ENCODE data around the gene CDY1B.
"Not testable (repeated sequence)": the region's sequence is repeated elsewhere in the genome, so short reads cannot be mapped to it uniquely, and the experiment has no call there.

The CDY1B gene

DNA sequence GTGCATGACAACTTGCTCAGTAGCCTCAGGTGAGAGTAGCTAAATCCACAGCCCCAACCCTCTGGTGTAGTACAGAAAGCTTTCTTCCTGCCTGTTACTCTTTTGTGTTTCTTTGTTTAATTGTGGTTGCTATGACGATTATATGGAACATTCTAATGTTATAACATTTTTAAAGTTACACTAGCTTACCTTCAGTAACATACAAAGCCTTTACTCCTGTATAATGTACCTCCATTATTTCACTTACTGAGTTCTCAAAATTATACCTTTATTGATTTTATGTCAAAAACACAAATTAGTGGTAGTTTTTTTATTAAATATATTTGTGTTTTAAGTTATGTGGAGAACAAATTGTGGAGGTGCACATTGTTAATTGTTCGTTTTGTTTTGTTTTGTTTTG, at the start of gene CDY1B:
Gene CDY1B (minus strand): TSS at position 101 of the 400 bp plus-strand sequence. CDS start 331 bp downstream, outside the sequence.
- not testable (repeated sequence) for H3K9me3 ChIP-seq (ENCODE audit: low read length); H3K4me1 ChIP-seq (ENCODE audit: insufficient read depth, low read length); H3K4me3 ChIP-seq (ENCODE audit: low read depth in 1 of 2, low read length in 2 of 2); H3K36me3 ChIP-seq (ENCODE audit: insufficient read depth, low read length); H3K27ac ChIP-seq (ENCODE audit: low read depth, low read length); H3K27me3 ChIP-seq (ENCODE audit: control insufficient read depth in 1 of 2, insufficient read depth in 2 of 2, low read length in 2 of 2); H3K9ac ChIP-seq (ENCODE audit: low read length)

GRCh38 chrY:24049525-24049924, 1.7 kb upstream of the CDY1B start:
- not testable (repeated sequence) for H3K4me1 ChIP-seq (ENCODE audit: insufficient read depth, low read length); H3K9ac ChIP-seq (ENCODE audit: low read length); H3K27ac ChIP-seq (ENCODE audit: low read depth, low read length); H3K27me3 ChIP-seq (ENCODE audit: control insufficient read depth in 1 of 2, insufficient read depth in 2 of 2, low read length in 2 of 2); H3K9me3 ChIP-seq (ENCODE audit: low read length); H3K36me3 ChIP-seq (ENCODE audit: insufficient read depth, low read length); H3K4me3 ChIP-seq (ENCODE audit: low read depth in 1 of 2, low read length in 2 of 2)

- not testable (repeated sequence) for H3K27ac ChIP-seq (ENCODE audit: low read depth, low read length); H3K4me3 ChIP-seq (ENCODE audit: low read depth in 1 of 2, low read length in 2 of 2); H3K9ac ChIP-seq (ENCODE audit: low read length); H3K36me3 ChIP-seq (ENCODE audit: insufficient read depth, low read length); H3K4me1 ChIP-seq (ENCODE audit: insufficient read depth, low read length); H3K27me3 ChIP-seq (ENCODE audit: control insufficient read depth in 1 of 2, insufficient read depth in 2 of 2, low read length in 2 of 2); H3K9me3 ChIP-seq (ENCODE audit: low read length)
These were observed 4.6 kb downstream of the CDY1B start for GRCh38 chrY:24043209-24043608.

DNA sequence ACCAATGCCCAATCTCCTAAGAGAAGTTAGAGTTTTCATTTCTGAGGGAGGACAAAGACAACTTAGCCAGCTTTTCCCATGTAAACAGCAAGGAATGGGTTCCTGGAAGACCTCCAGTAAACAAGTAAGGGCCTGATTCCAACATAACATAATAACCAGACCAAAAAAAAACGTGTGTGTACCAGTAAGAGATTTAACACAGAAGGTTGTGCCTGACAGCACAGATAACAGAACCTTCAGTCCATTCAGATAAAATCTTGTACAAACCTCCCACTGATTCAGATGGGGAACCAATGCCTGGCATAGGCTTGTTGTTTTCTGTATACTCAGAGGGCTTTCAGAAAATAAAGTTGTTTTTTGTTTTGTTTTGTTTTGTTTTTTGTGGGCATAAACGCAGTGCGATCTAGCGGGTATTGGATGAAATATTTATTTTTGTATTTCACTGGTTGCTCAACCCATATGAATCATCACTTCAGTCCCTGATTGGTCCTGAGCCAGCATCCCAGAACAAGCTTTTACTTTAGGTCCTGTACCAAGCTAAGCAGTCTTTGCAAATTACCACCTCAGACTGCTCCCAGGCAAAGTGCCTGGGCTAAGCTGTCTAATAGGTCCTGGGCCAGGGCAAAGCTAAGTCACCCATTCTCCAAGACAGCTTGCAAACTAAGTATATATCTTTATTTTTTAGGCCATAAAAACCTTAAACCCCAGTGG, 8.7 kb downstream of the CDY1B start:
- H3K4me1 ChIP-seq (ENCODE audit: insufficient read depth, low read length); H3K27ac ChIP-seq (ENCODE audit: low read depth, low read length); H3K9me3 ChIP-seq (ENCODE audit: low read length); H3K27me3 ChIP-seq (ENCODE audit: control insufficient read depth in 1 of 2, insufficient read depth in 2 of 2, low read length in 2 of 2); H3K36me3 ChIP-seq (ENCODE audit: insufficient read depth, low read length); H3K9ac ChIP-seq (ENCODE audit: low read length); H3K4me3 ChIP-seq (ENCODE audit: low read depth in 1 of 2, low read length in 2 of 2): not testable (repeated sequence)

- not testable (repeated sequence) for H3K4me1 ChIP-seq (ENCODE audit: insufficient read depth, low read length); H3K9me3 ChIP-seq (ENCODE audit: low read length); H3K27ac ChIP-seq (ENCODE audit: low read depth, low read length); H3K4me3 ChIP-seq (ENCODE audit: low read depth in 1 of 2, low read length in 2 of 2); H3K27me3 ChIP-seq (ENCODE audit: control insufficient read depth in 1 of 2, insufficient read depth in 2 of 2, low read length in 2 of 2); H3K36me3 ChIP-seq (ENCODE audit: insufficient read depth, low read length); H3K9ac ChIP-seq (ENCODE audit: low read length)
These were observed 21.4 kb downstream of the CDY1B start for GRCh38 chrY:24026212-24027103.

Measured in muscle layer of colon (tissue), 2 donors.